Neural crest cell (in vitro differentiated cells): ENCODE measurements around the gene SUPT3H. TPM values are rescaled to one million over a fixed set of nuclear protein-coding genes. Genes with fewer than 3 reads are reported as not detected.

Experiments
- DNase-seq: peaks from one replicate; pipeline ENCODE4 v3.0.0; 2021; ENCODE audit warnings: low read depth, mixed read lengths, low spot score
- H3K27ac Mint-ChIP-seq: one replicate; pipeline ENCODE4 v1.8.0; 2021; ENCODE audit warnings: mild to moderate bottlenecking, mixed read lengths; ENCODE audit not compliant: unreplicated experiment
- H3K27me3 Mint-ChIP-seq: 2 replicates; pipeline ENCODE4 v1.8.0; 2021; ENCODE audit warnings: low read depth, mild to moderate bottlenecking, mixed read lengths
- H3K36me3 Mint-ChIP-seq: 2 replicates; pipeline ENCODE4 v1.8.0; 2021; ENCODE audit warnings: low read depth, mild to moderate bottlenecking, mixed read lengths
- H3K4me1 Mint-ChIP-seq: 2 replicates; pipeline ENCODE4 v1.8.0; 2021; ENCODE audit warnings: mixed read lengths
- H3K4me3 Mint-ChIP-seq: one replicate; pipeline ENCODE4 v1.8.0; 2021; ENCODE audit warnings: mild to moderate bottlenecking, mixed read lengths
- H3K9me3 Mint-ChIP-seq: 2 replicates; pipeline ENCODE4 v1.8.0; 2021; ENCODE audit warnings: mixed read lengths
- CTCF ChIP-seq: fragments of 200-600 bp; sonication (generic); conservative IDR thresholded peaks from 2 replicates; pipeline ENCODE4 v1.5.0; 2021; ENCODE audit warnings: antibody characterized with exemption, mild to moderate bottlenecking
- total RNA-seq: library from RNA; stranded (reverse); gene quantifications from 2 replicates; pipeline ENCODE4 v1.2.1, GENCODE V29; 2021

SUPT3H gene
- total RNA-seq, 1 donor from 2014 or later: 17.0 TPM

GRCh38 chr6:44795326-44795725, 582.4 kb downstream of the SUPT3H start:
- H3K9me3 Mint-ChIP-seq: peaks cover 8% of the 10 kb centered on the region
- H3K4me3 Mint-ChIP-seq: no peak overlapping the region
- H3K36me3 Mint-ChIP-seq: no peaks in the 10 kb centered on the region
- H3K27me3 Mint-ChIP-seq: no peaks in the 10 kb centered on the region
- DNase-seq: no peak
- H3K27ac Mint-ChIP-seq: no peak overlapping the region
- H3K4me1 Mint-ChIP-seq: peaks cover 48% of the 10 kb centered on the region
- TF ChIP-seq CTCF: no peak

GRCh38 chr6:44789806-44790205, 587.9 kb downstream of the SUPT3H start:
- Mint-ChIP-seq H3K9me3 (peaks cover 8% of the 10 kb centered on the region), H3K4me1 (peaks cover 31% of the 10 kb centered on the region), H3K36me3 (no peaks in the 10 kb centered on the region), H3K27me3 (no peaks in the 10 kb centered on the region), H3K4me3 (no peak overlapping the region), H3K27ac (no peak overlapping the region)
- no peak for TF ChIP-seq CTCF
- DNase-seq: no peak

GRCh38 chr6:44789061-44789460, 588.7 kb downstream of the SUPT3H start:
- Mint-ChIP-seq H3K4me3 (no peak overlapping the region), H3K4me1 (peaks cover 23% of the 10 kb centered on the region), H3K9me3 (peaks cover 8% of the 10 kb centered on the region), H3K27me3 (no peaks in the 10 kb centered on the region), H3K36me3 (no peaks in the 10 kb centered on the region), H3K27ac (no peak overlapping the region)
- TF ChIP-seq CTCF: no peak
- DNase-seq: no peak

GRCh38 chr6:44788387-44788981, 589.2 kb downstream of the SUPT3H start:
- H3K27me3 Mint-ChIP-seq: no peaks in the 10 kb centered on the region
- DNase-seq: no peak
- H3K4me3 Mint-ChIP-seq: no peak overlapping the region
- H3K36me3 Mint-ChIP-seq: peaks cover 4% of the 10 kb centered on the region
- TF ChIP-seq CTCF: no peak
- H3K4me1 Mint-ChIP-seq: peaks cover 18% of the 10 kb centered on the region
- H3K9me3 Mint-ChIP-seq: peaks cover 8% of the 10 kb centered on the region
- no peak overlapping the region for H3K27ac Mint-ChIP-seq

GRCh38 chr6:44787254-44787834, 590.4 kb downstream of the SUPT3H start:
- DNase-seq: no peak
- TF ChIP-seq CTCF: no peak
- Mint-ChIP-seq H3K4me3 (no peak overlapping the region), H3K27me3 (no peaks in the 10 kb centered on the region), H3K36me3 (peaks cover 4% of the 10 kb centered on the region), H3K9me3 (peaks cover 4% of the 10 kb centered on the region), H3K4me1 (peaks cover 10% of the 10 kb centered on the region), H3K27ac (no peak overlapping the region)
